Medulla oblongata (tissue), 1 donor: ENCODE measurements around the gene NTRK1.

Experiments used
- DNase-seq: peaks from one replicate; pipeline ENCODE4 v3.0.0-alpha.2; 2015; ENCODE audit errors: extremely low spot score

The NTRK1 gene

GRCh38 chr1:156897078-156897825, 36.6 kb downstream of the NTRK1 start:
- no peak for DNase-seq

DNA sequence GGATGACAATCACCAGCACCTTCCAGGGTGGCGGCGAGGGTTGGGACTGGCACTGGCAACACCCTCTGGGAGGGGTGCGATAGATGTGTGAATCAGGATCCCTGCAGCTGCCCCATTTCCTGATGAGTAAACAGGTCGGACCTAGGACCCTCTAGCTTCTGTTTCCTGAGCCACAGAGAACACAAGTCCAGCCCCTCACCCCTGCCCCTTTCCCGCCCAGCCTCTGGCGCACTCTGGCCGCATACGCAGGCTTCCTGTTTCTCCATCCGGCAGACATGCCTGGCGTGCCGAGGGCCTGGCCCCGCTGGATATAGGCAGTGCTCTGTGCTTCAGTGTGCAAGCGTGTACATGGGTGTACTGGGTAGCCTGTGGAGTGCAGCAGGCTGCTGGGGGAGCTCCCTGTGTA, 37.5 kb downstream of the NTRK1 start:
- no peak for DNase-seq

- DNase-seq, result no peak
Observed at GRCh38 chr1:156898971-156899664, 38.5 kb downstream of the NTRK1 start.

GRCh38 chr1:156899956-156900718, 39.5 kb downstream of the NTRK1 start:
- DNase-seq, result no peak

DNA sequence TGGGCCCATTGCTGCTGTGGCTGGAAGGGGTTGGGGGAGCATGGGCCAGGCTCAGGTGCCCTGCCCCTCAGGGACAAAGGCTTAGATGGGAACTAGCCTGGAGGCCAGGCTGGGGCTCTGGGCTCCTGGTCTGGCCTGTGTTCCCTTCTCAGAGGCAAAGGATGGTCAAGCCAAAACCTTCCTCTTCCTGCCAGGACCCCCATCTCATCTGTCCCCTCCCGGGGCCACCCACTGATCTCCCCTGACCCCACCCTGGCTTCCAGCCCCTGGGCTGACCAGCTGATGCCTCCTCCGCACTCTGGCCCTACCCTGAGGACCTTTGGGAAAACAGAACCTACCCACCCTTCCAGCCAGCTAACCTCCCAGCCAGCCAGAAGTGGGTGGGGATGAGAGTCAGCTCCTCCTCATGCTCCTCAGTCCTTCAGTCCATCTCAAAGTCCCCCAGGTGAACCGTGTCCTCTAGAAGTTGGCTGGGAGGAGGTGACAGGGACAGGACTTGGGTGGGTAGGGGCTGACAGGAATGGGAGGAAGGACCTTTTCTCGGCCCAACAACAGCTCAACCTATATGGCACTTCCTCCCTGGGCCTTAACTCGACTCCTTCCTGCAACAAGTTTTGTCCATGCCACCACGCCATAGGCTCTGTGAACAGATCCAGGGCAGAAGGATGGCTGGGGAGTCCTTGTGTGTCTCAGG, 40.4 kb downstream of the NTRK1 start:
- no peak for DNase-seq

- DNase-seq, result no peak
Observed at GRCh38 chr1:156901590-156901900, 40.9 kb downstream of the NTRK1 start.

DNA sequence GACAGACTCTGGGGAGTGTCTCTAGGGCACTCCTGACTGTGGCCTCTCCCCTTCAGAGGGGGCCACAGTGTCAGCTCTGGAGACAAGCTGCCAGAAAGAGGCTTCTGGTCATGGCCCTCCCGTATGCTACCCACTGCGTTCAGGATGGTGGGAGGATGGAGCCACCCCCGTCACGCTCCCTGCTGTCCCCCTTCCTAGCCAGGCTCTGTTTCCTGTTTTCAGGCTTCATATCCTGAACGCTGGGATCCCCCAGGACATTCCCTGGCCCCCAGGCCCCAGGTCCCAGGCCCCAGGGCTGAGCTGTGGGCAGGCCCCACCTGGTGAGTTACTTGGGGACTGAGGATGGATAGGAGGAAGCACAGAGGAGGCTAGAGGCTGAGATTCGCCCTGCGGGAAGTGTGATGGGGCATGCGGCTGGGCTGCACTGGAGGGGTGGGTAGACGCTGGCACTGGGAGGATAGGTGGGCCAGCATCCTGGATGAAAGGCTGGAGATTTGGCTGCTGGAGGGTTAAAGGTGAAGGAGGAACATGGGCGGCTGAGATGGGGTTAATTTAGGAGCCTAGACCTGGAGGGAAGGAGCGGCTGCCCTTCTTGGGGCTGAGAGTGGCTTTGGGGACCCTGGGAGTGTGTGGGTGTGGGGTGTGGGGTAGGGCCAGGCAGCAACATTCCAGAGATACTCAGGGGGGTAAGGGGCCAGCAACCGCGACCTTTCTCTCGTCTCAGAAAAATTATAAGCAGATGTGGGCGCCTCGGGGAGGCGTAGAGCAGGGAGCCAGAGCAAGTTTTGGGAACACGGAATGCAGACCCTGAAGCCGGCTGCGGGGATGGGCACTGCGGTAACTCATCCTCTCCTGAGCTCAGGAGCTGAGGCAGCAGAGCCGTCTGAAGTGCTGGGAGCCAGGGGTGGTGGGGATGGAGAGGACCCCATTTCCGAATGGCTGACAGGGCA, 41.6 kb downstream of the NTRK1 start:
- no peak for DNase-seq

GRCh38 chr1:156903328-156904091, 42.8 kb downstream of the NTRK1 start:
- DNase-seq, result no peak

- no peak for DNase-seq
Observed at GRCh38 chr1:156904187-156904959, 43.7 kb downstream of the NTRK1 start.

GRCh38 chr1:156905176-156905575, 44.5 kb downstream of the NTRK1 start:
- no peak for DNase-seq

GRCh38 chr1:156905651-156906050, 45.0 kb downstream of the NTRK1 start:
- DNase-seq, result no peak

DNA sequence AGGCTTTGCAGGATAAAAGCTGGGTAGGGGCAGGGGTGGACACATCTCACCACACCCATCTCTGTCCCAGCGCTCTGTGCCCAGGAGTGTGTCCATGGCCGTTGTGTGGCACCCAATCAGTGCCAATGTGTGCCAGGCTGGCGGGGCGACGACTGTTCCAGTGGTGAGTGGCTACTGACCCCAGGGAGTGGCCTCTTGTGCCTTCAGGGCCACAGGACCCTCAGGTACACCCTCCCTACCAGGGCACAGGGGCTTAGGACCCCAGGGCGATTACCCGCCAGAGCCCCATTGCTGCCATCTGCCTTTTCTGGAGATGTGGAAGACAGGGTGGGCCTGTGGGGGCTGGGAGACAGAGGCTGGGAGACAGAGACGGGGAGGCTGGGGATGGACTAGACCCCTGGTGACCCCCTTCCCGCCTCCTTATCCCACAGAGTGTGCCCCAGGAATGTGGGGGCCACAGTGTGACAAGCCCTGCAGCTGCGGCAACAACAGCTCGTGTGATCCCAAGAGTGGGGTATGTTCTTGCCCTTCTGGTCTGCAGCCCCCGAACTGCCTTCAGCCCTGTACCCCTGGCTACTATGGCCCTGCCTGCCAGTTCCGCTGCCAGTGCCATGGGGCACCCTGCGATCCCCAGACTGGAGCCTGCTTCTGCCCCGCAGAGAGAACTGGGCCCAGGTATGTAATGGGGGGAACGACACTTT, 45.7 kb downstream of the NTRK1 start:
- no peak for DNase-seq

- no peak for DNase-seq
Observed at GRCh38 chr1:156908541-156908940, 47.9 kb downstream of the NTRK1 start.

- DNase-seq, result no peak
Observed at GRCh38 chr1:156908955-156909354, 48.3 kb downstream of the NTRK1 start.

GRCh38 chr1:156909671-156910070, 49.0 kb downstream of the NTRK1 start:
- DNase-seq, result no peak

DNA sequence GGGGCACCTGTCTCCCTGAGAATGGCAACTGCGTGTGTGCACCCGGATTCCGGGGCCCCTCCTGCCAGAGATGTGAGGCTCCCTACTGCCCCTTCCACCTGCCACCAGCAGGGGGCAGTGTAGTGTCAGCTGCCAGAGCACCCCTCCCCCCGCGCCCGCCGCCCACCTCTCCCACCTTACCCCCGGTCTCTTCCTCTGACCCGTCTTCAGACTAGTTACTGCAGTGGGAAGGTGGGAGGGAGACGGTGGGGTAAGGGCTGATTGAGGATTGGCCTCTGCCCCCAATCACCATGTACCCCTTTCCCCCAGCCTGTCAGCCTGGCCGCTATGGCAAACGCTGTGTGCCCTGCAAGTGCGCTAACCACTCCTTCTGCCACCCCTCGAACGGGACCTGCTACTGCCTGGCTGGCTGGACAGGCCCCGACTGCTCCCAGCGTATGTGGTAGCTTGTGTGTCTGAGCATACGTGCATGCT, 49.7 kb downstream of the NTRK1 start:
- DNase-seq, result peak; percentile 21

- no peak for DNase-seq
Observed at GRCh38 chr1:156911577-156912298, 51.1 kb downstream of the NTRK1 start.

DNA sequence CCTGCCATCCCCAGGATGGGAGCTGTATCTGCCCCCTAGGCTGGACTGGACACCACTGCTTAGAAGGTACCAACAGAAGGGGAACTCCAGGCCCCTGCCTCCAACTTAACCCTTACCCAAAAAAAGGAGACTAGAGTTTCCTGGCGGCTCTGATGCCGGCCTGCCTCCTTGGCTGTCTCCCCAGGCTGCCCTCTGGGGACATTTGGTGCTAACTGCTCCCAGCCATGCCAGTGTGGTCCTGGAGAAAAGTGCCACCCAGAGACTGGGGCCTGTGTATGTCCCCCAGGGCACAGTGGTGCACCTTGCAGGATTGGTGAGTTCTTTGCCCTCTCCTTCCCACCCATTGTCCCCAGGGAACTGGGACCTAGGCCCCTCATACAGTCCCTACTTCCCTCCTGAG, 51.6 kb downstream of the NTRK1 start:
- no peak for DNase-seq
